Hypothalamus (tissue), 51 donors: ENCODE data around the gene LGALS12.
A peak's percentile ranks its signal among the peaks of the same experiment; 100 is the strongest.

ENCODE experiments used
- DNase-seq, 51 donors: peaks; one replicate each; lab custom pipeline; 2025; lab: John Stamatoyannopoulos, UW

Gene LGALS12

DNA sequence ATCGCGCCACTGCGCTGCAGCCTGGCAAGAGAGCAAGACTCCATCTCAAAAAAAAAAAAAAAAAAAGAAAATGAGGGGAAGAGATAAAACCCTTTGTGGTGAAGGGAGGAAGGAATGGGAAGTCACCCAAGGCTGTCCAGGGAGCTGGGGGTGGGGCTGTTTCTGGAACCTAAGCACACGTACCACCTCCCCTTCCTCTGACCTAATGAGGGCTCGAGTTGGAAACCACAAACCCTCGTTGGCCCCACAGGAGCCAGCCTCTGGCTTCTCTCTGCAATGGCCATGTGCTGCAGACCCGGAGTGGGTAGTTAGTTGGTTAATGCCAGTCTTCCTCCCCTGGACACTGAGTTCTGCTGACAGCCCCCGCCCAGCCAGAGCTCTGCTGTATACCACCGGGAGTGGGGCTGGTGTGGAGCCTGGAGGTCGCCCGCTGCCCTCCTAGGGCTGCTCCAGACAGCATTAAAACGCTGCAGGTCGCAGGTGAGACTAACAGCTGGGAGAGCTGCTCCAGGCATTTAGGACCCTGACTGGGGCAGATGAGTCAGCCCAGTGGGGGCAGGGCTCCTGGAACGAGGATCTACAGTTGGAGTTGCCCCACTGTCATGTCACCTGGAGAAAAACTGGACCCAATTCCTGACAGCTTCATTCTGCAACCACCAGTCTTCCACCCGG, at the start of gene LGALS12:
Gene LGALS12 (plus strand): TSS at position 228 of the 672 bp plus-strand sequence. CDS start 375 bp downstream, at position 603.
- no peak for DNase-seq

DNA sequence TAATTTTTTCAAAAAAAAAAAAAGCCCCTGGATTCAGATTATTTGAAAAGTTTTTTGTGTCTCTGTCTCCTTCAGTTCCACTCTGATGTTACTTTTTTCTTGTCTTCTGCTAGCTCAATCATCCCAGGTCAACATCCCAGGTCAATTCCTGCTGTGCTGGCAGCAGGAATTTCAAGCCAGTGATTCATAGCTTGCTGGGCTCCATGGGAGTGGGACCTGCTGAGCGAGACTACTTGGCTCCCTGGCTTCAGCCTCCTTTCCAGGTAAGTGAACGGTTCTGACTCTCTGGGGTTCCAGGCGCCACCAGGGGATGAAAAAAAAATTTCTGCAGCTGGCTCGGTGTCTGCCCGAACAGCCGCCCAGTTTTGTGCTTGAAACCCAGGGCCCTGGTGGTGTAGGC, 46.3 kb upstream of the LGALS12 start:
- DNase-seq, result no peak

DNA sequence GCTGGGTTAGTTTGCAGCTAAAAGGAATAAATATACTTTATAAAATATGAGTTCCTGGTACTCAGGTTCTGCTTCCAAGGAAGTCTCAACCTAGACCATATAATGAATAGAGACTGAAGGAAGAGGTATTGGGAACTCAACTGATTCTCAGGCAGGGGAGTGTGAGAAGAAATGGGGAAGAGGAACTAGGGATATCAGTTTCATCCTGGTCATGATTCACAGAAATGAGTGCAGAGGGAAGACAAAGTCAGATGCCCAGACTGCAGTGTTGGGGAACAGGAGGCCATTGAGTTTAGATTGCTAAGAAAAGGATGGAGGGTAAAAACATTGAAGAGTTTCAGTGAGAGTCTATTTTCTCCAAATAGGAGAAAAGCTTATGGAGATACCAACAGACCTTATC, 43.7 kb upstream of the LGALS12 start:
- no peak for DNase-seq

DNA sequence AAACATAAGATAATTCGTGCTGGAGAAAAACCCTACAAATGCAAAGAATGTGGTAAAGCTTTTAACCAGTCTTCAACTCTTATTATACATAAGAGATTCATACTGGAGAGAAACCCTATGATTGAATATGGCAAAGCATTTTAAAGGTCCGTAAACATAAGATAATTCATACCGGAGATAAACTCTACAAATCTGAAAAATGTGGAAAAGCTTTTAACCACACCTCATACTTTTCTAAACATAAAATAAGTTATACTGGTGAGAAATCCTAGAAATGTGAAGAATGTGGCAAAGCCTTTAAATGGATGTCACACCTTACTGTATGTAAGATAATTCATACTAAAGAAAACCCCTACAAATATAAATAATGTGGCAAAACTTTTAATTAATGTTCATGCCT, 35.6 kb upstream of the LGALS12 start:
- DNase-seq, result no peak

DNA sequence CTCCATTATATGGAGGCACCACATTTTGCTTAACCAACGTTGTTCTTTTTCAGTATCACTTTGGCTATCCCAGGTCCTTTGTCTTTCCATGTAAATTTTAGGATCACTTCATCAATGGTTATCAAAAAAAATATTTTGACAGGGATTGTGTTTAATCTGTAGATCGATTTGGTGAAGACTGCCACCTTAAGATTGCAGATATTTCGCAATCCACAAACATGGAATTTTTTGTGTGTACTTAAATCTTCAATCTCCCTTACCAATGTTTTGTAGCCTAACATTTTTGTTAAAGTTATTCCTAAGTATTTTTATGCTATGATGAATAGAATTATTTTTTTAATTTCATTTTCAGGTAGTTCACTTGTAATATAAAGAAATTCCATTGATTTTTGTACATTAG, 33.5 kb upstream of the LGALS12 start:
- DNase-seq, result no peak

DNA sequence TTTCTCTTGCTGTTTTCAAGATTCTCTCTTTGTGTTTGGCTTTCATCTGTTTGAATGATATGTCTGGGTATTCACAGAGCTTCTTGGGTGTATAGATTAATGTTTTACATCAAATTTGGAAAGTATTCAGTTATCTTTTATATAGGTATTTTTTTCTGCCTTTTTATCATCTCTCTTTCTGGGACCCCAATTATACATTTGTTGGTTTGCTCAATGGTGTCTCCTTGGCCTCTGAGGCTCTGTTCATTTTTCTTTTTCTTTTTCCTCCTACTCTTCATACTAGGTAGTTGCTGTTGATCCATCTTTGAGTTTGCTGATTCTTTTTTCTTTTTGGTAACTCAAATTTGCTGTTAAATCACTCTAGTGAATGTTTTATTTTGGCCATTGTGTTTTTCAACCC, 29.3 kb upstream of the LGALS12 start:
- no peak for DNase-seq

- peak in 34 of 51 donors; percentile 6 to 89 (median 35) for DNase-seq
Observed at GRCh38 chr11:63478896-63479295, 27.0 kb upstream of the LGALS12 start.

DNA sequence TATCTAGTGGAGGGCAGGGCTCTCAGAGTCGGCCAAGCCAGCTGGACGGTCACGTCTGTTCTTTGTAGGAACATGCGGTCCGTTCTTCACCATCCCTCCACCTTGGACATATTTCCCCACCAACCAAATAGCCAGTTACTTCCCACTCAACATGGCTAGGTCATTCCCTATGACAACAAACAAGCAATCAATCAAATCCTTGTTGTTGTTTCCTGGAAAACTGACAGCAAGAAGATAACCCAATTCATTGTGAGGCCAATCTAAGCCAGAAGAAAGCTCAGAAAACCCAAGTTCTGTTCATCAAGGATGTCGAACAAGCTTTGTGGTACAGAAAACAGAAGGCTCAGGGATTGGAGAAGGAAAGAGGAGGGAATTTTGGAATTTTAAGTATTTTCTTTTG, 25.8 kb upstream of the LGALS12 start:
- DNase-seq, result no peak

GRCh38 chr11:63485777-63486176, 20.1 kb upstream of the LGALS12 start:
- no peak for DNase-seq

DNA sequence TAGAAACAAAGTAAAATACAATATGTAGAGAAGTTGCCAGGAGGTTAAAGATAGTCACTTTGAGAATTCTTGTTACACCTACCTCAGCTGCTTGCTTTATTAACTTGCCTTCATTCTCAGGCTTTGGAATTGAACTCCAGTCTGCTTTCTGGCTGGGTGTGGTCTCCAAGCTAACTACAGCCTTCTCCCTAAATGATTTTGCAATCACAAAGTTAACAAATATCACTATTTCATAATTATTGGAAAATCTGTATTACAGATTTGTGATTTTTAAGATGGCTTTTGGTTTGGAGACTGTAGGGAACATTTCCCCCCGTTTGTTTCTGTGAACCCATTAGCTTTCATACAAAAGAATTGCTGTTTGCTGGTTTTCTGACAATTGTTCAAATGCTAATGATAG, 17.1 kb upstream of the LGALS12 start:
- DNase-seq, result no peak

DNA sequence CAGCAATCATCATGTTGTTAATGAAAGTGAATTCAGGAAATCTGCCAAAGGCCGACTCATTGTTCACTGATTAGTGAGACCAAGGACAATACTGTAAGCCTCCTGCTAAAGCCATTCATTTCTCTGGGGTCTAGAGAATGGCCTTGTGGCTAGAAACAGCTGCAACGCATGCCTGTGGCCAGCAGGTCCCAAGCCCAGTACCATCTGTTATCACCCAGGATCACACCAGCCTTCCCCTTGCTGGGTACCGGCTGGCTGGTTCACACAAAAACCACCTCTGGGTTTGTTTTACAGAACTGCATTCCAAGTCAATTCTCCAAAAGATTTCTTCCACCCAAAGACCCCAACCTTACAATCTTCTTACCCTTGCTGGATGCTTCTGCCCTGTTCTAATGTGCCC, 16.0 kb upstream of the LGALS12 start:
- DNase-seq, result no peak

- peak in 17 of 51 donors; percentile 20 to 77 (median 53) for DNase-seq
Observed at GRCh38 chr11:63490551-63491239, 15.2 kb upstream of the LGALS12 start, which contains the start of gene PLAAT5. TSS of gene PLAAT5 (minus strand) at chr11:63491167. CDS start at chr11:63491034, 133 bp downstream.

DNA sequence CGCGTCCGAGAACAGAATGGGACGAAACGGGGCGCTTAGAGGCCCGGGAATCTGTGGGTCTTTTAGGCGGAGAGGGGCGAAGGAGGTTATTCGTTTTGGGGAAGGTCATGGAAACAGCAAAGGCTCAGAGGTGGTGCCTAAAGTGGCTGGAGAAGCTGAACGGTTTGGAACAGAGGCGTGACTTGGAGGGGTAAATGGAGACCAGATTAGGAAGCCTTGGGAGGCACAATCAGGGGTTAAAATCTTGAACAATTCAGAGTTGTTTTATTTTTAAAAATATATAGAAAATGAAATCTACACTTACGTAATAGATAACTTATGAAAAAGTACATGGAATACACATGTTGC, 14.7 kb upstream of the LGALS12 start:
- no peak for DNase-seq

DNA sequence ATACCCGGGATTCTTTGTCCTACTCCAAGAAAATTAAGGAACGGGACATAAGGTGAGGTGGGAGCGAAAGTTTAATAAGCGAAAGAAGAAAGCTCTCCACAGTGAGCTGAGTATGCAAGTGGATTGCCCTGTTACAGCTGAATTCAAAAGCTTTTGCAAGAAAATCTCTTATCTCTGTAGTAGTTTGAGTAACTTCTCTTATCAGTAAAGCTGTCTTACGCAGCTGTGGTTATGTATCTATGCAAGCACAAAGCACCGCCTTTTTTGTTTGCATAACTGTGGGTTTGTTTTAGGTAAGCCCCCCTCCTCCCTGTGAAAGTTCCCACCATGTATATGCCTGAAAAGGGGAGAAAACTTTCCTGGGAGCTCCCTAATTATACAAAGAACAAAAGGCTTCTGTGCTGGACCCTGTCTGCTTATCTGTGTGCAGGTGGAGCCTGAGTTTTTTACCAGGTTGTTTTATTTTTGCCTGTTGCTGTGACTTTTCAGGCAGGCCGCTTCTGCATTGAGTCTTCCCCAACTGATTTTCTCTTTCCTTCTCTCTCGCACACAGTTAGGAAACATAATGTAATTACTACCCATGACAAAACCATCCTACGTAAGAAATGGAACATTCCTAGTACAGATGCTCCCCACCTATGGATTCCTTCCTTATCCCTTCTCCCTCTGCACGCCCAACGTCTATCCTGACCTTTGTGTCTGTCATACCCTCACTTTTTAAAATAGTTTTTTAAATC, 14.1 kb upstream of the LGALS12 start:
- DNase-seq, result no peak

- DNase-seq, result no peak
Observed at GRCh38 chr11:63492441-63492840, 13.4 kb upstream of the LGALS12 start.

DNA sequence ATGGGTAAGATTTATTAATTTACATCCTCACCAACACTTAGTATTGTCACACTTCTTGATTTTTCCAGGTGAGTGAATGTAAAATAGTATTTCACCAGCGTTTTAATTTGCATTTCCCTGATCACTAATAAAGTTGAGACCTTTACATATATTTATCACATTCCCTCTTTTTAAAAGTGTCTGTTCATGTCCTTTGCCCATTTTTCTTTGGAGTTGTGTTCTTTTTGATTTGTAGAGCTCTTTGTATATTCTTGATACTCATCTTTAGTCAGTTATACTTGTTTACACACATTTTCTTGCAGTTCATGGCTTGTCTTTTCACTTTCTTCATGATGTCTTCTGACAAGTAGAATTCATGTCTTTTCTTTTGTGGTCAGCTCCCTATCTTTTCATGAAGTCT, 12.8 kb upstream of the LGALS12 start:
- no peak for DNase-seq

- no peak for DNase-seq
Observed at GRCh38 chr11:63494975-63495374, 10.9 kb upstream of the LGALS12 start.

DNA sequence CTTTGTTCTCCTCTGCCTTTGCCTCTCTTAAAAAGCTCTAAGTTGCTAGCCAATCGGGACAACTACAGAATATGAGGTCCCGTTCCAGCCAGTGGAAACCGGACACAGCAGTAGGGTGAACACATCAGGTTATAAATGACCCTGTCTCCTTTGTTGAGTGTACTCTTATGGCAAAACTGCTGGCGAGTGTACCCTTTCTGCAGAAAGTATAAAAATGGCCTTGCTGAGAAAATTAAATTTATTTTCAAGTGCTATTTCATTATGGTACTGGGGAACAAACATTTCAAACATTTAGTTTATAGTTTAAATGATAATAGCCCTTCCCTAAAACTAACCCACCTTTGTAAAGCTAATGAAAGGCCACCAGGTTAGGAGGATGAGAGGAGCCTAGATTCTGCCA, 6.0 kb upstream of the LGALS12 start:
- DNase-seq, result no peak

DNA sequence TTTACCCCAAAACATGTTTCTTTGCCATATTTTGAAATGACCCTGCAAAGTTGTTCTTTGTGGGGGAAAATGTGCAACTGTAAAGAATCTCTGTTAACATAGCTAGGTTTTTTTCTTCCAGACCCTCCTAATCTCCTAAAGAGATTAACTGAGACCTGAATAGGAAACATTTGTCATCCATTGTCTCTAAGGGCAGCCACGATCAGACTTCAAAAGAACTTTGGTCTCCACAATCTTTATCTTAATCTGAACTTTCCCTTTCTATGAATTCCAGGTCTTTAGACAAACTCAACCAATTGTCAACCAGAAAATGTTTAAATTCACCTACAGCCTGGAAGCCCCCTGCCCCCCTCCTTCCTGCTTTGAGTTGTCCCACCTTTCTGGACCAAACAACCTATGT, 4.6 kb upstream of the LGALS12 start:
- no peak for DNase-seq

DNA sequence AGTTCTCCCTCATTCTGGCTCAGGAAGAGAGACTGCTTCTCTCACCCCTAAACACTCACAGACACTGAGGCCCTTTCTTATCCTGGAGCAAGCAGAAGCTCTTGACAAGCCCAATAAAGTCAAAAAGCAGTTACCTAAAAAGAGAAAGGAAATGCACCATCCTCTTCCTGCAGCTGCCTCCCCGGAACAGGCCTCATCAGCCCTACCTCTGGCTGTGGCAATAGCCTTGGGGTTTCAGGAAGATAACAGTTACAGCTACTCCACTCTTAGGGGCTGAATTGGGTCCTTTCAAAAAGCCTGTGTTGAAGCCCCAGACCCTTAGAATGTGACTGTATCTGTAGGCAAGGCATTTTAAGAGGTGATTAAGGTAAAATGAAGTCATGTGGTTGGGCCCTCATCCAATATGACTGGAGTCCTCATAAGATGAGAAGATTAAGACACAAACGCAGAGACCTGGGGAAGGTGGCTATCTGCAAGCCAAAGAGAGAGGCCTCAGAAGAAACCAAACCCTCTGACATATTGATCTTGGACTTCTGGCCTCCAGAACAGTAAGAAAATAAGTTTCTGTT, 3.5 kb upstream of the LGALS12 start:
- DNase-seq, result no peak

GRCh38 chr11:63503492-63503891, 2.4 kb upstream of the LGALS12 start:
- DNase-seq, result no peak
